Activated CD4-positive, alpha-beta T cell treated with anti-CD3 and anti-CD28 coated beads for 24 hours (primary cell): ENCODE measurements around the gene PLCL2.
"Not testable (repeated sequence)": the region's sequence is repeated elsewhere in the genome, so short reads cannot be mapped to it uniquely, and the experiment has no call there.

Experiments used
- DNase-seq, 2 donors: peaks; one replicate each; pipeline ENCODE4 v3.0.0-alpha.2; 2020; ENCODE audit warnings: low read depth in 2 of 2

The PLCL2 gene

GRCh38 chr3:17118771-17119170 lies 234.0 kb downstream of the PLCL2 start:
- DNase-seq, result no peak

GRCh38 chr3:17119201-17120072 lies 234.7 kb downstream of the PLCL2 start:
- no peak for DNase-seq

DNA sequence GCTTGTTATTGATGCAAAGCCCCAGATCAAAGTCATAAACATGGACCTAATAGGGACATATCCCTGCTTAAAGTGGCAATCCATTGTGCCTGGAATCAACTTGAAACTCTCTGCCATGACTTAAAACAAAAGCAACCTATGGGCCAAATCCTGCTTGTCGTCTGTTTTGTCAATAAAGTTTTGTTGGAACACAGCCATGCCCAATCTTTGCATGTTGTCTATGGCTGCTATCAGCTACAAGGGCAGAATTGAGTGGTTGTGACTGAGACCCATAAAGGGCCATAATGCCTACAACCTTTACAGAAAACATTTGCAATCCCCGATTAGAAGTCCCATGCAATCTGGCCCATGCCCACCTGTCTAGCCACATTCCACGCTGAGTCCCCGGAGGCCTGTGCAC lies 235.4 kb downstream of the PLCL2 start:
- no peak for DNase-seq

DNA sequence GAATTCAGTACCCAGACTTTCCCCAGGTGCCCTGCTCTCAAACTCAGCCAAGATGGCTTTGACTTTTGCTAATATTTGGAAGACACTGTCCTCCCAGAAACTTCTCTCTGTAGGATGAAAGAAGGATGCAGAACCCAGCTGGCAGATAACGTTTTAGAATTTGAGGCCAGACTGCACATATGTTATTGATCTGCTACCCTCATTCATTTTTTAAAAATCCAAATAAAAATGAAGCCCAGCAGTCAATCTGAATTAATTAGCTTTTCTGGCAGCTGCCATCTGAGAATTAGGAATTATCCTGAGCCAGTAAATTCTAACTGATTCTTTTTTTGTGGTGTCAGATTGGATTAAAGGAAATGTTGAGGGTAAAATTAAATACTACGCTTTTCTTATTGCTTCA lies 236.6 kb downstream of the PLCL2 start:
- no peak for DNase-seq

DNA sequence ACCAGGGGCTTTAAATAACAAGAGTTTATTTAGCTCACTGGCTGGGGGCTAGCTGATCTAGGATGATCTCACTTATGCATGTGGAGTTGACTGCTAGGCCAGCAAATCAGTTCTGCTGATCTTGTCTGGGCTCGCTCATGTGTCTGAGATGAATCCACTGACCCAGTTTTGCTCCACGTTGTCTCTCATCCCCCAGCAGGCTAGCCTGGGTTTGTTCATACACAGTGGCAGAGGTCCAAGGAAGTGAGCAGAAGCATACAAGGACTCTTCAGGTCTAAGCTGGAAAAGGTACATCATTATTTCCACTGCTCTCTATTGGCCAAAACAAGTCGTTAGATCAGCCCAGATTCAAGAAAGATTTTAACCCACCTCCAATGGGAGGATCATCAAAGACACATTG lies 238.0 kb downstream of the PLCL2 start:
- DNase-seq, result no peak

DNA sequence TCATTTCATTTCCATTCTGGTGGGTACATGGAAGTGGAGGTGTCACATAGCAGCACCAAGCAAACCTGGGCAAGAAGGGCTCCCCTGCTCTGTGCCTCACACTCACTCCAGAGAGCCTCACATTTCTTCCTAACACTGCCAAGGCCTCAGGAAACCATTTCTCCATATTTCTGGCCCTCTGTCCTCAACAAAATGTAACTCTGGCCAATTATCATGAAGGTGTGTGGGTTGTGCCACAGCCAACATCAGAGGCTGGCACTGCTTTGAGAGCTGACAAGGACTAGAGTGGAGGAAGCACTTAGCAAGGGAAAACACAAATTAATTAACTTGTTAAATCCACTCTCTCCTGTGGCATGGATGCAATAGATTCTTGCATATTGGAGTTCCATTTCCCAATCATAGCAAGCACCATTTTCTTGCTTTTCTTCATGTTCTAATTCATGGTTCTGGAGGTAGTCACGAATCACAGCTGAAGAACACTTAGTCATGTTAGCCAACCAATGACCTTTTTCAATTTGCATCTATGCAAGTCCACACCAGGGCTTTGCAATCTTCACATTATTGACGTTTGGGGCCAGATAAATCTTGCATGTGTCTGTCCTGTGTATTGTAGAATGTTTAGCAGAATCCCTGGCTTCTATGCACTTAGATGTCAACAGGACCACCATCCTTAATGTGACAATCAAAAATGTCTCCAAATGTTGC lies 241.1 kb downstream of the PLCL2 start:
- no peak for DNase-seq

DNA sequence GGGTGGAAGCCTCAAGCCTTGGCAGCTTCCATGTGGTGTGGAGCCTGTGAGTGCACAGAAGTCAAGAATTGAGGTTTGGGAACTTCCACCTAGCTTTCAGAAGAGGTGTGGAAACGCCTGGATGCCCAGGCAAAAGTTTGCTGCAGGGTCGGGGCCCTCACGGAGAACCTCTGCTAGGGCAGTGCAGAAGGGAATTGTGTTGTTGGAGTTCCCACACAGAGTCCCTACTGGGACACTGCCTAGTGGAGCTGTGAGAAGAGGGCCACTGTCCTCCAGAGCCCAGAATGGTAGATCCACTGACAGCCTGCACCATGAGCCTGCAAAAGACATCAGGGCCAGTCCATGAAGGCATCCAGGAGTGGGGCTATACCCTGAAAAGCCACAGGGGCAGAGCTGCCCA lies 243.9 kb downstream of the PLCL2 start:
- DNase-seq, result not testable (repeated sequence)

- DNase-seq, result no peak
These were observed 244.8 kb downstream of the PLCL2 start for GRCh38 chr3:17129556-17129955.

GRCh38 chr3:17130956-17131355 lies 246.2 kb downstream of the PLCL2 start:
- no peak for DNase-seq

DNA sequence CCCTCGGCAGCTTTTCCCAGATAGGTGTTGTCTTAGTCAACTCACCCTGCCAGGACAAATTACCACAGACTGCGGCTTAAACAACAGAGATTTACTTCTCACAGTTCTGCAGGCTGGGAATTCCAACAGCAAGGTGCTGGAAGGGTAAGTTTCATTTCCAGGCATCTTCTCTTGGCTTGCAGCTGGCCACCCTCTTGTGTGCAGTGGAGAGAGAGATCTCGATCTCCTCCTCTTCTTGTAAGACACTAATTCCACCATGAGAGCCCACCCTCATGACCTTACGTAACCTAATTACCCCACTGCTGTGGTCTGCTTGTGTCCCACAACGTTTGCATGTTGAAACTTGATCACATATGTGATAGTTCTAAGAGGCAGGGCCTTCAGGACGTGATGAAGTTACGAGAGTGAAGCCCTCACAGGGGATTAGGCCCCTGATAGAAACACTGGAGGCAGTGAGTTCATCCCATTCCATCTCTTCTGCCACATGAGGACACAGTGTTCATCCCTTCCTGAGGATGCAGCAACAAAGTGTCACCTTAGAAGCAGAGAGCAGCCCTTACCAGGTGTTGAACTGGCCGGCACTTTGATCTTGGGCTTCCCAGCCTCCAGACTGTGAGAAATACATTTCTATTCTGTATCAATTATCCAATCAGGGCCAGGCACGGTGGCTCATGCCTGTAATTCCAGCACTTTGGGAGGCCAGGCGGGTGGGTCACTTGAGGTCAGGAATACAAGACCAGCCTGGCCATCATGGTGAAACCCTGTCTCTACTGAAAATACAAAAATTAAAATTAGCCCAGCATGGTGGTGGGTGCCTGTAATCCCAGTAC lies 247.7 kb downstream of the PLCL2 start:
- DNase-seq, result no peak

GRCh38 chr3:17133632-17134545 lies 249.1 kb downstream of the PLCL2 start:
- no peak for DNase-seq

GRCh38 chr3:17135696-17136095 lies 250.9 kb downstream of the PLCL2 start:
- DNase-seq, result no peak

GRCh38 chr3:17136136-17136721 lies 251.5 kb downstream of the PLCL2 start:
- DNase-seq, result no peak

DNA sequence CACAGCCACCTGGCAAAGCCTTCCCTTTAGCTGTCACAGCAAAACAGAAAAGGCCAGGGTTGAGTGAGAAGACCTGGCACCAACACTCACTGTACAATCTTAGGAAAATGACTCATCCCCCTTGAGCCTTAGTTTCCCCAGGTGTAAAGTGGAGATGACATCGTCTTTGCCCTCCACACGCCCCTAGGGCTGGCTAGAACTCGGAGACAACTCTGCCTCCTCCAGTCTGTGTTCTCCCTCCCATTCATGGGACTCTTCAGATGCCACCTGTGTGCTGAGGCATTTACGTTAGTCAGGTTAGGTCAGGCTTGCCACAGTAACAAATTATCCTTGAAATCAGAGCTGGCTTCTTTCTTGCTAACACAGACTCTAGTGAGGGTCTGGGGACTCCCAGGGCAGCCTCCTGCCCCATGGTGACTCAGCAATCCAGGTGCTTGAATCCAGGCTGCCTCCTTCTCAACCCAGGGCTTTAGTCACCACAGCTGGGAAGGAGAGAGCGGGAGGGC lies 252.6 kb downstream of the PLCL2 start:
- DNase-seq, result no peak

DNA sequence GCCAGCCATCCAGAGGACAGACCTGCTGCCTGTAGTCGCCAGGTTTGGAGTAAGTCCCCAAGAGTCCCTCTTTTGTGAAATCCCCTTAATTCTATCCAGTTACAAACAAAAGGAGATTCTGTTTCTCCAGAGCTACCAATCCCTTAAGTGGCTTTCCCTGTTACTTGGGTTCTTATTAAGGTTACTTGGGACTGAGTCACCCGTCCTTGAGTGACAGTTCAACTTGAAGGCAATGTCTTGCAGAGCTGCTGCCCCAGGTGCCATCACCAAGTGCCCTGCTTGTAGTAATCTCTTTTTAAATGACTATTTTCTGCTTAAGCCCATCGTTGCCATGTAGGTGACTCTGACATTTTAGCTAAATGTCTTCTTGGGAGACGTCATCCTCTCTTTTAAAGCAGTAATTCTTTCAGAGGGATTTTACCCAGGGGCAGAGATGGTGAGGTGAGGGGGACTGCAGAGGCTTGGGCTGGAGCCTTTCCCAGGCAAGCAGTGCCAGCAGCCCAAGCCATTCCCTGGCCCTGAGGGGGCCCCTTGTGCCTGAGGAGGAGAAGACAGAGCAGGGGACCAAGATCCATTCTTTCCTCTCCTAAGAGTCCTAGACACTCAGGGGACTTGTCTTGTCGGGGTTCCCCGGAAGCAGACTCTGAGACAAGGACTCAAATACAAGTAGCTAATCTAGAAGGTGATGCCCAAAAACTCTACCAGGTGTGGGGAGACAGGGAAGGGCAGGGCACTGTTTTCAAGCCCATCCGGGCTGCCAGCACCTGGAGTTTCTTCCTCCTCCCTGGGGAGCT lies 253.7 kb downstream of the PLCL2 start:
- DNase-seq, result no peak
